K562 (cell line): ENCODE data around the gene TEX9. TPM values are rescaled to one million over a fixed set of nuclear protein-coding genes. Genes with fewer than 3 reads are reported as not detected.

ENCODE experiments used
- ARNT ChIP-seq, 2 experiments: fragments of 450-650 bp; IDR thresholded peaks; 2 replicates each; pipeline ENCODE4 v1.6.1; 2016; ENCODE audit warnings: mild to moderate bottlenecking in 1 of 2
- BMI1 ChIP-seq: fragments of 150-350 bp; IDR thresholded peaks from 2 replicates; pipeline ENCODE4 v1.6.1; 2014; ENCODE audit warnings: low read length
- CREBBP ChIP-seq: IDR thresholded peaks from one replicate; pipeline ENCODE4 v1.6.1; 2012; ENCODE audit warnings: low read depth, mild to moderate bottlenecking, control low read depth, inconsistent platforms, low read length
- E2F3 ChIP-seq: fragments of 250-450 bp; sonication (Bioruptor Pico); IDR thresholded peaks from 2 replicates; pipeline ENCODE4 v1.4.0; 2020; ENCODE audit warnings: mild to moderate bottlenecking
- ELF4 ChIP-seq: fragments of 450-650 bp; formaldehyde crosslinking; IDR thresholded peaks from 2 replicates; pipeline ENCODE4 v1.4.0; 2022; ENCODE audit warnings: missing genetic modification characterization
- ESRRB ChIP-seq: fragments of 250-450 bp; sonication (Bioruptor Pico); IDR thresholded peaks from 2 replicates; pipeline ENCODE4 v1.5.0; 2020; ENCODE audit warnings: mild to moderate bottlenecking, moderate library complexity, borderline replicate concordance
- HDAC6 ChIP-seq: IDR thresholded peaks from 2 replicates; pipeline ENCODE4 v1.6.1; 2012; ENCODE audit warnings: low read depth, mild to moderate bottlenecking, control low read depth, inconsistent platforms, low read length, moderate library complexity
- MBD2 ChIP-seq: sonication (generic); IDR thresholded peaks from 2 replicates; pipeline ENCODE4 v1.6.1; 2016; ENCODE audit warnings: low read depth, borderline replicate concordance
- NCOA4 ChIP-seq: fragments of 450-650 bp; IDR thresholded peaks from 2 replicates; pipeline ENCODE4 v1.6.1; 2018; ENCODE audit warnings: mild to moderate bottlenecking; ENCODE audit not compliant: partially characterized antibody
- PHF21A ChIP-seq: fragments of 450-650 bp; IDR thresholded peaks from 2 replicates; pipeline ENCODE4 v1.6.1; 2017; ENCODE audit warnings: low read depth, borderline replicate concordance
- RAD21 ChIP-seq, 2 experiments: fragments of 250-450 bp in 1 of 2; fragments of 450-650 bp in 1 of 2; sonication (Bioruptor Pico) in 1 of 2; formaldehyde crosslinking in 1 of 2; IDR thresholded peaks in 1 of 2; conservative IDR thresholded peaks in 1 of 2; 2 replicates each; pipeline versions ENCODE4 v1.4.0 to v1.8.0; 2020 to 2022; ENCODE audit warnings: mild to moderate bottlenecking in 2 of 2, moderate library complexity in 1 of 2
- RBM25 ChIP-seq: fragments of 200-400 bp; formaldehyde crosslinking; IDR thresholded peaks from 2 replicates; pipeline ENCODE4 v1.6.1; 2018; ENCODE audit warnings: low read length, low read depth, moderate library complexity; ENCODE audit not compliant: severe bottlenecking
- RNF2 ChIP-seq: sonication (generic); IDR thresholded peaks from 2 replicates; pipeline ENCODE4 v1.6.1; 2016
- RREB1 ChIP-seq: fragments of 250-450 bp; sonication (Bioruptor Pico); IDR thresholded peaks from 2 replicates; pipeline ENCODE4 v1.4.0; 2020
- THAP7 ChIP-seq: fragments of 250-450 bp; sonication (Bioruptor Pico); IDR thresholded peaks from 2 replicates; pipeline ENCODE4 v1.5.0; 2021
- TRIM24 ChIP-seq, 2 experiments: fragments of 450-650 bp; IDR thresholded peaks; 2 replicates each; pipeline ENCODE4 v1.6.1; 2016
- ZBTB9 ChIP-seq: fragments of 450-650 bp; formaldehyde crosslinking; IDR thresholded peaks from 2 replicates; pipeline ENCODE4 v1.4.0; 2020; ENCODE audit warnings: mild to moderate bottlenecking, moderate library complexity
- ZNF12 ChIP-seq: sonication (generic); formaldehyde crosslinking; IDR thresholded peaks from 2 replicates; pipeline ENCODE4 v1.4.0; 2020; ENCODE audit warnings: mild to moderate bottlenecking, missing genetic modification reagents
- ZNF23 ChIP-seq: fragments of 250-450 bp; sonication (Bioruptor Pico); IDR thresholded peaks from 2 replicates; pipeline ENCODE4 v1.4.0; 2020; ENCODE audit warnings: mild to moderate bottlenecking
- ZNF311 ChIP-seq: fragments of 250-450 bp; sonication (Bioruptor Pico); IDR thresholded peaks from 2 replicates; pipeline ENCODE4 v1.4.0; 2020; ENCODE audit warnings: mild to moderate bottlenecking, moderate library complexity
- ZNF586 ChIP-seq: fragments of 450-650 bp; formaldehyde crosslinking; conservative IDR thresholded peaks from 2 replicates; pipeline ENCODE4 v1.4.0; 2020; ENCODE audit warnings: mild to moderate bottlenecking, moderate library complexity
- ZNF668 ChIP-seq: fragments of 250-450 bp; sonication (Bioruptor Pico); IDR thresholded peaks from 2 replicates; pipeline ENCODE4 v1.8.0; 2022; ENCODE audit warnings: mild to moderate bottlenecking, inconsistent platforms
- ZNF699 ChIP-seq: fragments of 250-450 bp; sonication (Bioruptor Pico); IDR thresholded peaks from 2 replicates; pipeline ENCODE4 v1.8.0; 2021; ENCODE audit warnings: mild to moderate bottlenecking, moderate library complexity; ENCODE audit not compliant: insufficient replicate concordance
- ZNF76 ChIP-seq: fragments of 250-450 bp; sonication (Bioruptor Pico); IDR thresholded peaks from 2 replicates; pipeline ENCODE4 v1.4.0; 2020; ENCODE audit warnings: mild to moderate bottlenecking, moderate library complexity, borderline replicate concordance
- polyA plus RNA-seq, 8 experiments: library from polyadenylated mRNA; depleted of rRNA in 4 of 8; stranded (reverse) in 5 of 8; unstranded in 3 of 8; fragments of >200 nt; fragmentation: Nextera tagmentation in 2 of 8; fragmentation: Illumina TruSeq in 1 of 8; extraction: Ambion mirVana in 2 of 8; extraction: Trizol in 1 of 8; gene quantifications; 2 replicates each; pipeline versions ENCODE4 v1.2.1 to v1.2.3, GENCODE V29; 2011 to 2014; ENCODE audit warnings: inconsistent platforms in 1 of 8, missing spikeins in 1 of 8
- total RNA-seq, 7 experiments: library from RNA; depleted of rRNA in 6 of 7; stranded (reverse); fragments of >200 nt in 6 of 7; fragmentation: Illumina TruSeq in 2 of 7; extraction: Trizol in 2 of 7; gene quantifications; 2 replicates each; pipeline versions ENCODE4 v1.2.1 to v1.2.3, GENCODE V29; 2011 to 2021; ENCODE audit warnings: low replicate concordance in 1 of 7

TEX9 gene
- total and polyA plus RNA-seq, 9 of the 15 experiments (the other 6 are each of a cell fraction or from before 2014, with no cell fraction given): 0.93 to 3.6 (median 2.4) TPM

DNA sequence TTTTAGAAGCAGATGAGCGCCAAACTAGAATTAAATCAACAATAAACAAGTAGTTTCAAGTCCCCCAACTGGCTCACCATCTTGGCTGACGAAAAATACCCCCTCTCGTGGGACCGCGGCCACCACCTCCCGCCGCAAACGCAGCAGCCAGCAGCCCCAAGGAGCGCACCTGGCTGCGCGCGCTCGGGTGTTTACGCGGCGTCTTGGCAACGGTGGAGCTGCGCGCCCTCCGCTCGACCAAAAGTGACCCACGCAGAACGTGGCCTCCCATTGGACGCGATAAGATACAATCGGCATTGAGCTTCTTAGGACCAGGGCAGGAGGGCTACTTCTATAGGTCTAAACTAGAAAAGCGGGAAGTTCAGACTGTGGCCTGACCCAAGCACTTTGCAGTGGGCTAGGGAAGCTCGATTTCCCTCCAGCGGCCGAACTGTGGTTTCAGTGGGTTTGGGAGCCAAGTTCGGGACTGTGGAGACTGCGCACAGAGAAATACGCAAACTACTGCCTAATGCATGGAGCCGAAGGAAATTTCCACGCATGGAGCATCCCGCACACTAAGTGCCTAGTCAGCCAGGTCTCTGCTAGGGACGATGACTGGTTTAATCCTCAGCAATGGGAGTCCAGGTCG, 99.8 kb downstream of the TEX9 start, which contains the start of gene MNS1 (continued):
- no peak for TF ChIP-seq ZNF76 (CRISPR knock-in tag)
- TF ChIP-seq THAP7 (CRISPR knock-in tag): no peak
- TF ChIP-seq MBD2: peak; percentile 89
- TF ChIP-seq NCOA4: no peak
- no peak for TF ChIP-seq PHF21A
- TF ChIP-seq ESRRB: no peak
- no peak for TF ChIP-seq TRIM24 (IDR thresholded peaks at IDR 0.05)
- TF ChIP-seq BMI1: peak; percentile 76
- TF ChIP-seq CREBBP: no peak
- peak; percentile 81; the same call in 1 of the 2 replicates for TF ChIP-seq HDAC6
- TF ChIP-seq ZNF23 (CRISPR knock-in tag): no peak
- no peak for TF ChIP-seq ZBTB9 (CRISPR knock-in tag)
- no peak for TF ChIP-seq ARNT (IDR thresholded peaks at IDR 0.05)
- TF ChIP-seq RAD21 (CRISPR knock-in tag; conservative IDR thresholded peaks at IDR 0.05 in 1 of 2, IDR thresholded peaks at IDR 0.05 in 1 of 2): peak in 1 of 2 experiments; percentile 24; a peak in 2 of 4 replicates
- TF ChIP-seq ZNF668 (CRISPR knock-in tag): no peak
- TF ChIP-seq RREB1 (CRISPR knock-in tag): no peak
- no peak for TF ChIP-seq ELF4 (CRISPR knock-in tag)
- TF ChIP-seq ZNF12 (CRISPR knock-in tag): no peak
- no peak for TF ChIP-seq ZNF586
- no peak for TF ChIP-seq ZNF699 (CRISPR knock-in tag)
- no peak for TF ChIP-seq RNF2
- peak; percentile 80; the same call in 1 of the 2 replicates for TF ChIP-seq E2F3
- TF ChIP-seq RBM25: peak; percentile 67
- no peak for TF ChIP-seq ZNF311
